PFSK-1 (cell line): ENCODE results near the gene TMEM198.

Source experiments
- POLR2AphosphoS5 ChIP-seq: IDR thresholded peaks from 2 replicates; pipeline ENCODE4 v1.6.1; 2012; ENCODE audit warnings: low read depth, mild to moderate bottlenecking, control low read depth, low read length, moderate library complexity
- SIN3A ChIP-seq: IDR thresholded peaks from 2 replicates; pipeline ENCODE4 v1.6.1; 2012; ENCODE audit warnings: mild to moderate bottlenecking, low read length, moderate library complexity, borderline replicate concordance; ENCODE audit not compliant: insufficient read depth
- TAF1 ChIP-seq: IDR thresholded peaks from 2 replicates; pipeline ENCODE4 v1.6.1; 2012; ENCODE audit warnings: low read length, control low read depth, borderline replicate concordance; ENCODE audit not compliant: insufficient read depth
- TF ChIP-seq, protein P1 (sequence below), 2 experiments: IDR thresholded peaks; 2 replicates each; pipeline versions ENCODE4 v1.6.1 to v1.8.0; 2011 to 2012; ENCODE audit warnings: low read depth in 2 of 2, low read length in 2 of 2, control low read depth in 1 of 2, inconsistent platforms in 1 of 2, mild to moderate bottlenecking in 1 of 2, moderate library complexity in 1 of 2; ENCODE audit not compliant: insufficient read depth in 1 of 2

DNA sequence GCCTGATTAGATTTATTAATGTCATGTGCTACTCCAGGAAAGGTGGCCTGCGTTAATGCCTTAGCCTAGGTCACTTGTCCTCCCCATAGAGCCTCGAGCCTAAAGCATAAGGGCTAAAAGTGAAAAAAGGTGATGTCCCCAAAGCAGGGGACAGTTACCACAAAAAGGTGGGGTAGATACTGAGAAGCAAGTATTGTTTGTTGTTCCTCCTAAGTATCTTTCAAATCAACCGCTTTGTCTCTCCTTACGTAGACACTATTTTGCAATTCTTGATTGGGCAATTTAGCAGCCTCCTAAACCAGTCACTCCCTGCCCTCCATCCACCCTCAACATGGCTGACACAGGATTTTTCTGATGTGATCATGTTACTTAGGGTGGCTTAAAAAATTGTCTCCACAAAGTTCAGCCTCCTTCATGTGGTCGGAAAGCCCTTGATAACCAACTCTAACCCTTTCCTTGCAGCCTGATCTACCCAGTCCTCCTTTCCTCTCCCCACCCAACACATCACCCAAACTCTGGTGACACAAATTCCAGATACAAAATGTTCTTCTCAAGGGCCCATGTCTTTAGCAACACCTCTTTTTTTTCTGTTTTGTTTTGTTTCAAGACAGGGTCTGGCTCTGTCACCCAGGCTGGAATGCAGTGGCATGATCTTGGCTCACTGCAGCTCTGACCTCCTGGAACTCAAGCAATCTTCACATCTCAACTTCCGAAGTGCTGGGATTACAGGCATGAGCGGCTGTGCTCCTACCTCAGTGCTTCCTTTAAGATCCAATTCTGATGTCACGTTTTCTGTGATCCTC, 35.2 kb downstream of the TMEM198 start:
- TF ChIP-seq, protein P1, sequence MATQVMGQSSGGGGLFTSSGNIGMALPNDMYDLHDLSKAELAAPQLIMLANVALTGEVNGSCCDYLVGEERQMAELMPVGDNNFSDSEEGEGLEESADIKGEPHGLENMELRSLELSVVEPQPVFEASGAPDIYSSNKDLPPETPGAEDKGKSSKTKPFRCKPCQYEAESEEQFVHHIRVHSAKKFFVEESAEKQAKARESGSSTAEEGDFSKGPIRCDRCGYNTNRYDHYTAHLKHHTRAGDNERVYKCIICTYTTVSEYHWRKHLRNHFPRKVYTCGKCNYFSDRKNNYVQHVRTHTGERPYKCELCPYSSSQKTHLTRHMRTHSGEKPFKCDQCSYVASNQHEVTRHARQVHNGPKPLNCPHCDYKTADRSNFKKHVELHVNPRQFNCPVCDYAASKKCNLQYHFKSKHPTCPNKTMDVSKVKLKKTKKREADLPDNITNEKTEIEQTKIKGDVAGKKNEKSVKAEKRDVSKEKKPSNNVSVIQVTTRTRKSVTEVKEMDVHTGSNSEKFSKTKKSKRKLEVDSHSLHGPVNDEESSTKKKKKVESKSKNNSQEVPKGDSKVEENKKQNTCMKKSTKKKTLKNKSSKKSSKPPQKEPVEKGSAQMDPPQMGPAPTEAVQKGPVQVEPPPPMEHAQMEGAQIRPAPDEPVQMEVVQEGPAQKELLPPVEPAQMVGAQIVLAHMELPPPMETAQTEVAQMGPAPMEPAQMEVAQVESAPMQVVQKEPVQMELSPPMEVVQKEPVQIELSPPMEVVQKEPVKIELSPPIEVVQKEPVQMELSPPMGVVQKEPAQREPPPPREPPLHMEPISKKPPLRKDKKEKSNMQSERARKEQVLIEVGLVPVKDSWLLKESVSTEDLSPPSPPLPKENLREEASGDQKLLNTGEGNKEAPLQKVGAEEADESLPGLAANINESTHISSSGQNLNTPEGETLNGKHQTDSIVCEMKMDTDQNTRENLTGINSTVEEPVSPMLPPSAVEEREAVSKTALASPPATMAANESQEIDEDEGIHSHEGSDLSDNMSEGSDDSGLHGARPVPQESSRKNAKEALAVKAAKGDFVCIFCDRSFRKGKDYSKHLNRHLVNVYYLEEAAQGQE (IDR thresholded peaks at IDR 0.05; ENCODE audit: insufficient read depth in 1 of 2, low read depth in 2 of 2, low read length in 2 of 2) = no peak
- TF ChIP-seq TAF1 (no peak), POLR2AphosphoS5 (no peak), SIN3A (no peak)
